Measurements from ENCODE around the gene RGS16. TPM values are rescaled to one million over a fixed set of nuclear protein-coding genes. Genes with fewer than 3 reads are reported as not detected.

RGS16 gene
- total RNA-seq, 1 donor from 2014 or later: 12.5 TPM

- Histone ChIP-seq H2AFZ (replicated peaks) (peak overlapping the region; percentile 57), H3K27me3 (peaks cover 20% of the 10 kb centered on the region), H3K9ac (no peak overlapping the region), H4K20me1 (ENCODE audit: low read depth) (no peaks in the 10 kb centered on the region), H3K79me2 (ENCODE audit: low read depth) (no peaks in the 10 kb centered on the region), H3K4me1 (peaks cover 53% of the 10 kb centered on the region), H3K4me3 (no peak overlapping the region), H3K27ac (no peak overlapping the region), H3K4me2 (peak overlapping the region; percentile 44), H3K36me3 (no peaks in the 10 kb centered on the region), H3K9me3 (ENCODE audit: low read depth) (no peaks in the 10 kb centered on the region), H3F3A (ENCODE audit: low read depth) (peaks cover 44% of the 10 kb centered on the region)
- H3K27ac Mint-ChIP-seq: no peak overlapping the region
- H3K9me3 Mint-ChIP-seq: peaks cover 7% of the 10 kb centered on the region
- peaks cover 17% of the 10 kb centered on the region for H3K27me3 Mint-ChIP-seq (ENCODE audit: insufficient read depth, low read depth)
- H3K36me3 Mint-ChIP-seq: no peaks in the 10 kb centered on the region
- peaks cover 56% of the 10 kb centered on the region for H3K4me1 Mint-ChIP-seq
- DNase-seq (ENCODE audit: low spot score): no peak
- TF ChIP-seq EZH2 (IDR thresholded peaks at IDR 0.05) (no peak), EZH2phosphoT487 (IDR thresholded peaks at IDR 0.05) (no peak), CTCF (IDR thresholded peaks at IDR 0.05) (no peak)
- no peak overlapping the region for H3K4me3 Mint-ChIP-seq
These were observed 13.7 kb upstream of the RGS16 start for GRCh38 chr1:182617734-182618351.

- peaks cover 24% of the 10 kb centered on the region for H3K27me3 Mint-ChIP-seq (ENCODE audit: insufficient read depth, low read depth)
These were observed 12.8 kb upstream of the RGS16 start for GRCh38 chr1:182617014-182617429.

GRCh38 chr1:182616130-182617013 is 12.2 kb upstream of the RGS16 start:
- TF ChIP-seq EZH2 (IDR thresholded peaks at IDR 0.05): no peak
- no peak for TF ChIP-seq CTCF (IDR thresholded peaks at IDR 0.05)
- no peak for TF ChIP-seq EZH2phosphoT487 (IDR thresholded peaks at IDR 0.05)
- H3K9me3 Mint-ChIP-seq: peaks cover 7% of the 10 kb centered on the region
- no peaks in the 10 kb centered on the region for H3K36me3 ChIP-seq
- H2AFZ ChIP-seq (replicated peaks): no peak overlapping the region
- peaks cover 54% of the 10 kb centered on the region for H3F3A ChIP-seq (ENCODE audit: low read depth)
- H3K36me3 Mint-ChIP-seq: no peaks in the 10 kb centered on the region
- H3K27ac Mint-ChIP-seq: no peak overlapping the region
- peak overlapping the region; percentile 72 for H3K4me2 ChIP-seq
- peak overlapping the region; percentile 46 for H3K4me3 ChIP-seq
- H3K4me1 Mint-ChIP-seq: peaks cover 68% of the 10 kb centered on the region
- no peaks in the 10 kb centered on the region for H4K20me1 ChIP-seq (ENCODE audit: low read depth)
- no peak overlapping the region for H3K9ac ChIP-seq
- peak; percentile 81 for DNase-seq (ENCODE audit: low spot score)
- no peaks in the 10 kb centered on the region for H3K79me2 ChIP-seq (ENCODE audit: low read depth)
- peaks cover 68% of the 10 kb centered on the region for H3K4me1 ChIP-seq
- H3K27me3 ChIP-seq: peaks cover 21% of the 10 kb centered on the region
- H3K27me3 Mint-ChIP-seq (ENCODE audit: insufficient read depth, low read depth): peaks cover 24% of the 10 kb centered on the region
- peak overlapping the region; percentile 85 for H3K27ac ChIP-seq
- no peaks in the 10 kb centered on the region for H3K9me3 ChIP-seq (ENCODE audit: low read depth)
- peak overlapping the region; percentile 84 for H3K4me3 Mint-ChIP-seq

More at GRCh38 chr1:182617014-182617429, 12.8 kb upstream of the RGS16 start:
- Mint-ChIP-seq H3K4me1 (peaks cover 62% of the 10 kb centered on the region), H3K27ac (no peak overlapping the region), H3K9me3 (peaks cover 7% of the 10 kb centered on the region), H3K4me3 (peak overlapping the region; percentile 84), H3K36me3 (no peaks in the 10 kb centered on the region)
- peaks cover 21% of the 10 kb centered on the region for H3K27me3 ChIP-seq
- TF ChIP-seq EZH2phosphoT487 (IDR thresholded peaks at IDR 0.05): no peak
- no peak for TF ChIP-seq EZH2 (IDR thresholded peaks at IDR 0.05)
- no peak for TF ChIP-seq CTCF (IDR thresholded peaks at IDR 0.05)
- no peak overlapping the region for H2AFZ ChIP-seq (replicated peaks)
- no peak for DNase-seq (ENCODE audit: low spot score)
- H3K4me2 ChIP-seq: peak overlapping the region; percentile 72
- no peaks in the 10 kb centered on the region for H3K36me3 ChIP-seq
- H3K9me3 ChIP-seq (ENCODE audit: low read depth): no peaks in the 10 kb centered on the region
- peaks cover 48% of the 10 kb centered on the region for H3F3A ChIP-seq (ENCODE audit: low read depth)
- H3K9ac ChIP-seq: no peak overlapping the region
- no peaks in the 10 kb centered on the region for H3K79me2 ChIP-seq (ENCODE audit: low read depth)
- no peak overlapping the region for H3K4me3 ChIP-seq
- H4K20me1 ChIP-seq (ENCODE audit: low read depth): no peaks in the 10 kb centered on the region
- H3K4me1 ChIP-seq: peaks cover 62% of the 10 kb centered on the region
- H3K27ac ChIP-seq: no peak overlapping the region

All from neural progenitor cell (in vitro differentiated cells).